ENCODE data around the gene FANCM.
A peak's percentile ranks its signal among the peaks of the same experiment; 100 is the strongest.

Gene FANCM

GRCh38 chr14:45246691-45247090 is 111.0 kb downstream of the FANCM start:
- in situ Hi-C loops (cut with MboI; ENCODE audit: low pct_unique_long_range_greater_than_20kb, low sequenced_read_pairs, unreplicated experiment), result no loop called here
- TF ChIP-seq CTCF (IDR thresholded peaks at IDR 0.05; ENCODE audit: extremely low read depth, insufficient read depth, missing control alignments), result no peak
- DNase-seq (ENCODE audit: low spot score), result no peak

- TF ChIP-seq CTCF (IDR thresholded peaks at IDR 0.05; ENCODE audit: extremely low read depth, insufficient read depth, missing control alignments), result no peak
- in situ Hi-C loops (cut with MboI; ENCODE audit: low pct_unique_long_range_greater_than_20kb, low sequenced_read_pairs, unreplicated experiment), result no loop called here
- no peak for DNase-seq (ENCODE audit: low spot score)
Observed at GRCh38 chr14:45247427-45247826, 111.7 kb downstream of the FANCM start.

GRCh38 chr14:45249856-45250575 is 114.3 kb downstream of the FANCM start:
- in situ Hi-C loops (cut with MboI; ENCODE audit: low pct_unique_long_range_greater_than_20kb, low sequenced_read_pairs, unreplicated experiment), result no loop called here
- peak; percentile 31 for DNase-seq (ENCODE audit: low spot score)
- no peak for TF ChIP-seq CTCF (IDR thresholded peaks at IDR 0.05; ENCODE audit: extremely low read depth, insufficient read depth, missing control alignments)
